GM10847 (cell line): ENCODE data around the gene GSG1L.

Experiments used
- POLR2A ChIP-seq: IDR thresholded peaks from 2 replicates; pipeline ENCODE4 v1.6.1; 2011; ENCODE audit not compliant: insufficient read length; ENCODE audit errors: extremely low read depth

Gene GSG1L

DNA sequence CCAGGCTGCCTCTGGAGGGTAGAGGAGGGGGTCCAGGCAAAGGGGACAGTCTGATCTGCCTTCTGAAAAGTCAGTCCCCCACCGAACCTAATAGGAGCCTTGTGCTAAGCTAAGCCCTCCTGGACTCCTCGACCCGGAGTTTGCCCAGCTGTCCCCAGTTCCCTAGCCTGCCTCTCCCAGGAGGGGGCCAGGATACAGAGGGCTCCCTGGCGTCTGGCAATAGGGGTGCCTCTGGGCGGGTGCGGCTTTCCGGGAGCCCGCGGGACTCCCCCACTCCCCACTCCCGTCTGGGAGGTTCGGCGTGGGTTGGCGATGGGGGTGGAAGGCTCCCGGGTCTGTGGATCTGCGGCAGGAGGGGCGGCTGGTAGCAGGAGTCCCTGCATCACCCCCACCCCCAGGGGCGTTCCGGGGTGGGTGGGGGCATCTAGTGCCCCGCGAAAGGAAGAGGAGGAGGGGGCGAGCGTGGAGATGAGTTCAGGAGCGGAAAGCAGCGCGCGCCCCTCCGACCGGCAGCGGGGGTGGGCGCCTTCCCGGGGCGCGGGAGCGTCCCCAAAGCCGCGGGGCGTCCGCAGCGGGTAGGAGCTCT is 1.2 kb downstream of the GSG1L start:
- no peak for TF ChIP-seq POLR2A

DNA sequence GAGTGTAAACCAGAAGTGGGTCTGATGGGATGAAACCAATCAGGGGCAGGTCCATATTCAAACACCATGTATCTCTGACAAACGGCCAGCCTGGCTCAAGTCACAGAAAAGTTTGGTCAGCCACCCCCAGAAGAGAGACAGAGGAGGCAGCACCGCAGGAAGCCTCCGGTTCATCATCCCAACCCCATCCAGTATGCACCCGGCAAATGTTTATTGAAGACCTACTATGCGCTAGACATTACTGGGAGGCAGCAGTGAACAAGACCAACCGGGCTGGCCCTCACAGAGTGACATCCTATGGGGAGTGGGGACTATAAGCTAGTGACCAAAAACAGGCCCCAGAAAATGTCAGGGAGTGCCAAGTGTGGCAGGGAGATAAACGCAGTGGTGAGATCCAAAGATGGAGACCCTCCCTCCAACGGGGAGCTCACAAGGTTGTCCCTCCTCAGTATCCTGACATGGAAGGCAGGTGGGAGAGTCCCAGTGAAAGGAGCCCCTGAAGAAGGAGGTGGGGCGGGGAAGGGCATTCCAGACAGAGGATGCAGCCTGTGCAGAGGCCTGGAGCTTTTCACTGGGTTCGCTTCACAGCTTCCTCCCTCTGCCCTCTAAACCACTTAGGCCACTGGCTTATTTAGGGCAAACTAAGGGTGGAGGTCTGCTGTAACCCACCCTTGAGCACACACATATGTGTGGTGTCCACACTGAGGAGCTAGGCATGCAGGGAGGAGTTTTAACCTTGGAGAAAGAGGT is 2.0 kb downstream of the GSG1L start:
- TF ChIP-seq POLR2A: no peak

GRCh38 chr16:28059841-28060575 is 3.5 kb downstream of the GSG1L start:
- TF ChIP-seq POLR2A: no peak

- TF ChIP-seq POLR2A: no peak
Measured at GRCh38 chr16:28058839-28059589, 4.5 kb downstream of the GSG1L start.

DNA sequence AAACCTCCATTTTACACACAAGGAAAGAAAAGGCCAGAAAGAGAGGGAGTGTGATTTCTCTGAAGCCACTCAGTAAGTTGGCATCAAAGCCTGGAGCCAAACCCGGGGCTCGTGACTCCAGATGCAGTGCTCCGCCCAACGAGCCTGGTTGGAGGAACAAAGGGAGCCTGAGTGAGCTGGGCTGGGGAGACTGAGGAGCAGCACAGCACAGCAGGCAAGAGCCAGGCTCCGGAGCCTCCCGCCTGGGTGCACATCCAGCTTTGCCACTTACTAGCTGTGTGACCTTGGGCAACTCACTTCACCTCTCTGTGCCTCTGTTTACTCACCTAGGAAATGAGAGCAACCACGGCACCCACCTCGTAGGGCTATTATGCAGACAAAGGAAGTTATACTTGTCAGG is 5.6 kb downstream of the GSG1L start:
- TF ChIP-seq POLR2A: no peak

DNA sequence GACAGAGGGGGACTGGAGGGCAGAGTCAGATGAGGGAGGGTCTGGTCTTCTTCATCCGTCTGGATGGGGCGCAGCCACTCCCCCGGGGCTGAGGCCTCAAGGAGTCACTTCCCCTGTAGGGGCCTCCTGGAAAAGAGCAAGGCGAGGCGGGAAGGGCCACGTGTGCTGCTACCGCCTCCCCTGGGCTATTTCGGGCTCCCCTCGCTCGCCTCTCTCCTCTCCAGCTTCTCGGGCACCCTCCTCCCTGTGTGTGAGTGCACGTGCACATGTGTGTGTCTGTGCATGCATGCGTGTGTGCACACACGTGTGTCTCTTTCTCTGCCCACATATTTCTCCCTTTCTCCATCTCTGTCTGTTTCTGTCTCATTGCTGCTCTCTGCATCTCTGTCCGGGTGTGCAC is 10.1 kb downstream of the GSG1L start:
- no peak for TF ChIP-seq POLR2A

- no peak for TF ChIP-seq POLR2A
Measured at GRCh38 chr16:28052274-28053128, 11.0 kb downstream of the GSG1L start.

DNA sequence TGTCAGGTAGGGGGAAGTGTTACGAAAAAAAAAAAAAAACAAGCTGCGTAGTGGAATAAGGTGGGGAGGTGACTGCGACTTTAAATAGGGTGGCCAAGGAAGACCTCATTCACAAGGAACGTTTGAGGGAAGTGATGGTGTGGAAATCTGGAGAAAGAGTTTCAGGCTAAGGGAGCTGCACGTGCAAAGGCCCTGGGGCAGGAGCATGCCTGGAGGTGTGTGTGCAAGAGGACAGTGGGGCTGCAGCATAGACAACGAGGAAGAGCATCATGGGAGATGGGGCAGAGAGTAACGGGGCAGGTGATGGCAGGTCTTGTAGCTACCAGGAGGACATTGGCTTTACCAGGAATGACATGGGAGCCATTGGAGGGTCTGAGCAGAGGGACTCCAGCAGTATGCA is 12.0 kb downstream of the GSG1L start:
- no peak for TF ChIP-seq POLR2A

DNA sequence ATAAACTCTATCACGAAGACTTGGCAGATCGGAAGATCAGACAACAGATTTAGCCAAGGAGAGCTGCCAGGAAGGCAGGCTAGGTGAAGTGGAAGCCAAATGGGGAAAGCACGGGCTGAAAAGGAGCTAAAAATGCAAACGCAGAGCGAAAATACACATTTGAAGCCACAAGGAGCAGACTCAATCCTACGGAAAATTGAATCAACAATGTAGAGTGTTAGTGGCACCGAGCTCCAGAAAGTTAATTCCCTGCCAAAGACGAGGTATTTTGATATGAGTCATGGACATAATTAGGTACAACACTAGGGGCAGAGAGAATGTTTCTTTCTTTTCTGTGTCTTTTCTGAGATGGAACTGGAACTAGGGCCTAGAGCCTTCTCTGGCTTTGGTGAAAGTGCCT is 20.7 kb downstream of the GSG1L start:
- no peak for TF ChIP-seq POLR2A

GRCh38 chr16:28041615-28042014 is 21.9 kb downstream of the GSG1L start:
- TF ChIP-seq POLR2A: no peak

GRCh38 chr16:28040039-28040438 is 23.5 kb downstream of the GSG1L start:
- no peak for TF ChIP-seq POLR2A

GRCh38 chr16:28039493-28039892 is 24.0 kb downstream of the GSG1L start:
- TF ChIP-seq POLR2A: no peak

DNA sequence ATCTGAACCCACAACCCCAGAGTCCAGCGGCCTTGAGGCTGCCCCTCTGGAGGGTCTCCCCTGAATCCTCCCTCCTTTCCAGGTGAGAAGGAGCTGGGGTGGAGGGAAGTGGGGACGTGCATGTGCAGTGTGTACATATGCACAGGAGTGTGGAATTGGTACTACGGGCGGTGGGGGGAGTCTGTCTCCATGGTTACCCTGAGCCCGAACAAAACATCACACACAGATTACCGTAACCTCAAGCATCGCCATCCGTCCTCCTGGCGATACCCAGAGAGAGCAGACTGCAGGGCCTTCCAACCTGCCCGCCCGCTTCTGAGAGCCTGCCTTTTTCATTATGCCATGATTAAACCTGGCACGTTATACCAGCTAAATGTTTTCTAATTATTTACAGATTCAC is 25.1 kb downstream of the GSG1L start:
- TF ChIP-seq POLR2A: no peak

DNA sequence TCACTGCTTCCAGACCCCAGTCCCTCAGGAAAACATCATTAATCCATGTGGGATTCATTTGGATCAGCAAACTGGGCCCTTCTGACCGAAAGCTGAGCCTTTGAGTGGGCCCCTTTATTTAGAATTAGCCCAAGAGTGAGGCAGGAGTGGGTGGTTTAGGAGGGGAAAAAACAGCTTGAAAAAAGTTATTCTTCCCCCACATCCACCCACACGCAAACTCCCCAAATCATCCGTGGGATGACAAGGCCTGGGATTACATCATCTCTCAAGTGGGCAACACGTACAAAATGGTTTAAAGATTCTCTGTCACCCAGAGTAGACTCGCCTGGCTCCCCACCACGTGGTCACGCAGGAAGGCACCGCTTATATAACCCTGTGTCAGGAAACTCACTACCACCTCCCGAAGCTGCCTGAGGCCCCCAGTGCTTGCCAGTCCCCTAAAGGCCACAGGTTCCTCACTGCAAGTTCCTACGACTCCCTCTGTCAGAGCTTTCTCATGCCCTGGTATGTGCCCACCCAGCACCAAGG is 27.6 kb downstream of the GSG1L start:
- TF ChIP-seq POLR2A: no peak
